ENCODE measurements around the gene DLK1.

DLK1 gene

DNA sequence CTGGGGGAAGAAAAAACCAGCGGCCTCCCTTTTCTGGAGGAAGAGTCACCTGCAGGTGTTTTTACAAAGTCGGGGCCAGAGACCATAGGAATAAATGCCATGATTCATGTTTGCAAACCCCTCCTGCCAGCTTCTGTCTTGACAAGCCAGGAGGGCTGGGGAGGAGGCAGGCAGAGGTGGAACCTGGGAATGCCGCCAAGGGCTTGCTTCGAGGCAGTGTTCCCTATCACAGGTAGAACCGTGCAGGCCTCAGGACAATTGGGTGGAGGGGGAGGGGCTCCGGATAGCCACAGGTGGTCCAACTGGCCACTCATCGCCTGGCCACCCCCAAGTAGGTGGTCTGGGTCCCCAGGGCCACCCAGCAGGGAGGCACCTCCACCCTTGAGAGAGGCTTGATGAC is 14.2 kb upstream of the DLK1 start:
- H3K4me3 ChIP-seq (ENCODE audit: low read depth, low read length): no peak overlapping the region

DNA sequence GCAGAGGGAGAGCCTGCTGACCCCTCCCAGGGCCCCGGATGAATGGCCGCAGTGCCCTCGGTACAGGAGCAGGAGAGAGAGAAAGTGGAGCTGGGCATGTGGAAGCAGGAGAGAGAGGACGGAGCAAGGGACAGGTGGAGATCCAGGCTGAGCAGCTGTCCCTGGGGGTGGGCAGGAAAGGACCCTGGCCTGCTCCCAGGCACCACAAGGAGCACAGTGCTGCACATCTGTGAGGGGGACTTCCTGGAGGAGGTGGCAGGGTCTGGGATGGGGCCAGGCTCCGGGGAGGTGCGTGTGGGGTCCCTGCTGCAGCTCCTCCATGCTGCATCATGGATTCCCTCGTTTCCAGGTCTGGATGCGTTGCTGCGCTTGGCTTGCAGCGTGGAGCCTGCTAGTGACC is 13.0 kb upstream of the DLK1 start:
- H3K4me3 ChIP-seq (ENCODE audit: low read depth, low read length): no peak overlapping the region

GRCh38 chr14:100714258-100714892 is 12.3 kb upstream of the DLK1 start:
- H3K4me3 ChIP-seq (ENCODE audit: low read depth, low read length): no peak overlapping the region

GRCh38 chr14:100715332-100715731 is 11.4 kb upstream of the DLK1 start:
- H3K4me3 ChIP-seq (ENCODE audit: low read depth, low read length): no peak overlapping the region

- no peak overlapping the region for H3K4me3 ChIP-seq (ENCODE audit: low read depth, low read length)
Observed at GRCh38 chr14:100715803-100716202, 10.9 kb upstream of the DLK1 start.

GRCh38 chr14:100717386-100717785 is 9.3 kb upstream of the DLK1 start:
- H3K4me3 ChIP-seq (ENCODE audit: low read depth, low read length): no peak overlapping the region

DNA sequence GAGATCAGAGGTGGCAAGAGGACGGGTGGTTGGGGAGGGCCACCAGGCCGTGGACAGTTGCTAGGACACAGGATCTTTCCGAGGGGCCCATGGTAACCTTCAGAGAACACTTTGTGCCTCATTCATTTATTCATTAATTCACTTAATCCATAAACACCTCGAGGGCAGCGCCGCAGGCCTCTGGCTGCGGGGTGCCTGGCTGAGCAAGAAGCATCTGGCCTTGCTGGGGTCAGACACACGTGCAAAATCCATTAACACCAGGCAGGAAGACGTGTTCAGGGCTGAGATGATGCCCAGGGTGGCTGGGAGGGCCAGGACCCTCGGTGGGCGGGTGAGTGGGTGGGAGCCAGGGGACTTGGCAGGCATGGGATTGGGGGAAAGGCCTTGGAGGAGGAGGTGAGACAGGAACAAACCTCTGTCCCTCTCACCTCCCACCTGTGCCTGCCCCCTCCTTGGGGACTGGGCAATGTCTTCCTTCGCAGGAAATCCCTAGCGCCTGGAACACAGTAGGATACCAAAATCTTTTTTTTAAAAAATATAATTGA is 6.6 kb upstream of the DLK1 start:
- H3K4me3 ChIP-seq (ENCODE audit: low read depth, low read length): no peak overlapping the region

GRCh38 chr14:100721568-100721967 is 5.1 kb upstream of the DLK1 start:
- no peak overlapping the region for H3K4me3 ChIP-seq (ENCODE audit: low read depth, low read length)

GRCh38 chr14:100722367-100722766 is 4.3 kb upstream of the DLK1 start:
- no peak overlapping the region for H3K4me3 ChIP-seq (ENCODE audit: low read depth, low read length)

DNA sequence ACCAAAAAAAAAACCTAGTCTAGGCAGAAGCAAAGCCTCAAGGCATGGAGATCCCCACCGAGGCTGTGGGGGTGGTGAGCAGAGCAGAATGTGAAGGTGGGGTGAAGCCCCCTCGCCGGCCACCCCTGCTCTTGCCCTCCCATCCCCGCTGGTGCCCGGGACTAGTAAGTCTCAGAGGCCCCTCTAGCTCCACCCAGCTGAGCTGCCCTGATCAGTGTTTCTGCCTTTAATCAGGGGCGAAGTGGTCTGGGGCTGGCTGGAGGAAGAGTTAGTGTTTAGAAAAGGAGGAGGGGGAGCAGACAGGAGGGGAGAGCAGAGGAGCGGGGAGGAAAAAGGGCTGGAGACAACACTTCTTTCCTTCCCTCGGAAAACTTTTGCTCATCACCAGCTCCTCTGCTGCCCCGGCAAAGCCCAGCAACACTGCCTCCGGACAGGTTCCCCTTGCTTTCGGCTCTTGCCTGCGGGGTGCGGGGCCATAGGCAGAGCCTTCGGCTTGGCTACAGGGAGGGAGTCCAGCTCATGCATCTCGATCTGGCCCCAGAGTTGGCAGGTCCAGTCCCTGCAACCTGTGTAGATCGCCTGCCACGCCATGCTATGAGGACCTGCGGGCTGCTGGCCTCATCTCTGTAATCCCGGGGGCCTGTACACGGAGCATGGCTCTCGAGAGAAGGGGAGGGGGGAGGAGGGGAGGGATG is 3.4 kb upstream of the DLK1 start:
- no peak overlapping the region for H3K4me3 ChIP-seq (ENCODE audit: low read depth, low read length)

GRCh38 chr14:100723830-100724437 is 2.8 kb upstream of the DLK1 start:
- no peak overlapping the region for H3K4me3 ChIP-seq (ENCODE audit: low read depth, low read length)

GRCh38 chr14:100724536-100724935 is 2.2 kb upstream of the DLK1 start:
- no peak overlapping the region for H3K4me3 ChIP-seq (ENCODE audit: low read depth, low read length)

GRCh38 chr14:100725587-100726387 is 905 bp upstream of the DLK1 start:
- H3K4me3 ChIP-seq (ENCODE audit: low read depth, low read length): no peak overlapping the region

GRCh38 chr14:100727086-100727872 is 587 bp downstream of the DLK1 start:
- H3K4me3 ChIP-seq (ENCODE audit: low read depth, low read length): no peak overlapping the region

GRCh38 chr14:100727873-100728240 is 1.2 kb downstream of the DLK1 start:
- H3K4me3 ChIP-seq (ENCODE audit: low read depth, low read length): no peak overlapping the region

- no peak overlapping the region for H3K4me3 ChIP-seq (ENCODE audit: low read depth, low read length)
Observed at GRCh38 chr14:100728962-100729361, 2.3 kb downstream of the DLK1 start.

DNA sequence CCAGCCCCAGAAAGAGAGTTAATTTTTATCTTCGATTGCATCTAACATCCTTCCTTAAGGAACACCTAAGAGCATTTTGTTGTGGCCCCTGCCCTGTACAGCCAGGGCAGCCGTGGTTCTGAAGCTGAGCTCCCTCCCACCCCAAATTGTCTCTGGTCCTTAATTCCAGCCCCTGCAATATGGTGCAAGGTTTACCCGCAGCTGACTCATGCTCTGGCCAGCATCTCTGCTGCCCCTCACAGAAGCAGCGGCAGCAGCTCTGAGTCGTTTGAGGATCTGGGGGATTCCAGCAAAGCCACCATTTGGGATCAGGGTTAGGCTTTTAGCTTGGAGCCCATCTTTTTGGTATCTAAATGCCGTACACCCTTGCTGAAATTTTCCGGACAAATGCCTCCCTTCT is 3.3 kb downstream of the DLK1 start:
- H3K4me3 ChIP-seq (ENCODE audit: low read depth, low read length): no peak overlapping the region

DNA sequence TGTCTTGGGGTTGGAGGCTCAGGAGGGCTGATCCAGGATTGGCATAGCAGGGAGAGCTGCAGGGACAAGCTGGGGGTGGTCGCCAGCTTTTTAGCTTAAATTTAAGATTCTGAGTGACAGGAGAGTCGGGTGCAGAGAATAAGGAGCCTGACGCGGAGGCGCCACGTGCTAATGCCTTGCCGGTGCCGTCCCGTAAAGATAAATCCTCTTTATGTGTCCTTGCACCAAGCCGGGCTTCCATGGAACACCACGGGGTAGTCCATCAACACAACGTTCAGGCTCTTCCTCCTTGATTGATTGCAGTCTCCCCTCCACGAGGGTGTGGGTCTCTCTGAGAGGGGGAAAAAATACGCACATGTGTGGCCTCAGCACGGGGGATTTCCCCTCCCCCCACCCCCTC is 3.9 kb downstream of the DLK1 start:
- no peak overlapping the region for H3K4me3 ChIP-seq (ENCODE audit: low read depth, low read length)

DNA sequence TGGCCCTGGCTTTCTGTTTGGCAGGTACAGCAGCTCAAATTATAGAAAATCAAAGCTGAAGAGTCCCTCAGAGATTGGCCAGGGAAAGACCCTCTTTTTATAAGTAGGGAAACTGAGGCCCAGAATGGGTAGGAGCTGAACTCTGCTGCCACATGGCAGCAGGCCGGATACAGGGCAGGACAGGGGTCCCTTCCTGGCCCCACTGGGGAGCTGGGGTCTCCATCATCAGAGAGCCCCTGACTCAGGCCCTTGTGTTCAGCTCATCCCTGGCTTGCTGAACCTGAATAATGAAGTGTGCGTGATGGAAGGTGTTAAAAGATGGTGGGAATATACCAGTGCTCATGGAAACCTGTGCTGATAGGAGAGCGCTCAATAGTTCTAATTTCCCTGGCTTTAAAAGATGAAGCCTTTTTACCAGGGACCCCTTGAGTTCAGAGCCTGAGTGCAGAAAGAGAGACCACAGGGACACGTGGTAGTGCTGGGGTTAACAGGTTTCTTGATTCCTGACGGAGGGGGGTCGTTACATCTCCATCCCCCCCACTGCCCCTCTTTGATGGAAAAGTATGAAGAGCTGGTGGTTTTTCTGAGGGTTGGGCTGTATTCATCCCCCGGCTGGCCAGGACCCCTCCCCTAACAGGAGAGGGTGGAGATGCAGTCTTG is 4.4 kb downstream of the DLK1 start:
- no peak overlapping the region for H3K4me3 ChIP-seq (ENCODE audit: low read depth, low read length)
